ENCODE measurements around the gene SIMC1.
A peak's percentile ranks its signal among the peaks of the same experiment; 100 is the strongest.

Gene SIMC1

DNA sequence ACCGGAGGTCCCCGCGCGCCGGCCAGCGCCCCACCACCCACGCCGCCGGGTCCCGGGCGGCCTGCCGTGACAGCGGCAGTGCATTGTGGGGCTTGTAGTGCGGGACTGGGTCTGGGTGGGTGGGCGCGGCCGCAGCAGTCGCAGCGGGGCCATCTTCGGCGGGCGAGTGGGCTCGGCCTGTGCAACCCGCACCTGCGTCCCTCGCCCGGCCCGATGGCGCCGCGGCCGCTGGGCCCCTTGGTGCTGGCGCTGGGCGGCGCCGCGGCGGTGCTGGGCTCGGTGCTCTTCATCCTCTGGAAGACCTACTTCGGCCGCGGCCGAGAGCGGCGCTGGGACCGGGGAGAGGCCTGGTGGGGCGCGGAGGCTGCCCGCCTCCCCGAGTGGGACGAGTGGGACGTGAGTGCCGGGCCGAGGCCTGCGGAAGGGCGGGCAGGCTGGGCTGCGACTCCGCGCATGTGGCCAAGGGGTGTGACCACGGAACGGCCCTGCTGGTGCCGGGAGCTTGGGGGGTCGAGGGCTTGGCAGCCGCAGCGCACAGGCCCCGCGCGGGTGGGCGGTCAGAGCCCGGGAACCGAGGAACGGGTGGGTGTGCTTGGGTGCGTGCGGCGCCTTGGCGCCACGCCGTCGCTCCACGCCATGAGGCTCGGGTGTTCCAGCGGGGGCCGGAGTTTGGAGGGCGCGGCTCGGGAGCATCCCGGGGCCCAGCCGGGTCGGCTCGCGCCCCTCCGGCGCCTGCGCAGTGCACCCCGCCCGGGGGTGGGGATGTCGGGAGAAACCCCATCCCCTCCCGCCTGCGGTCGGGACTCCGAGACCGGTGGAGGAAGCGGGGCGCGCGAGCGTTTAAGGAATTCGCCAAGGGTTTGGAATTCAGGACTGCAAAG, 127.4 kb downstream of the SIMC1 start, which contains the start of gene ARL10:
ARL10 (plus strand) TSS at position 137 of the 881 bp plus-strand sequence; CDS start at position 214, 77 bp downstream.
- DNase-seq: peak; percentile 22

DNA sequence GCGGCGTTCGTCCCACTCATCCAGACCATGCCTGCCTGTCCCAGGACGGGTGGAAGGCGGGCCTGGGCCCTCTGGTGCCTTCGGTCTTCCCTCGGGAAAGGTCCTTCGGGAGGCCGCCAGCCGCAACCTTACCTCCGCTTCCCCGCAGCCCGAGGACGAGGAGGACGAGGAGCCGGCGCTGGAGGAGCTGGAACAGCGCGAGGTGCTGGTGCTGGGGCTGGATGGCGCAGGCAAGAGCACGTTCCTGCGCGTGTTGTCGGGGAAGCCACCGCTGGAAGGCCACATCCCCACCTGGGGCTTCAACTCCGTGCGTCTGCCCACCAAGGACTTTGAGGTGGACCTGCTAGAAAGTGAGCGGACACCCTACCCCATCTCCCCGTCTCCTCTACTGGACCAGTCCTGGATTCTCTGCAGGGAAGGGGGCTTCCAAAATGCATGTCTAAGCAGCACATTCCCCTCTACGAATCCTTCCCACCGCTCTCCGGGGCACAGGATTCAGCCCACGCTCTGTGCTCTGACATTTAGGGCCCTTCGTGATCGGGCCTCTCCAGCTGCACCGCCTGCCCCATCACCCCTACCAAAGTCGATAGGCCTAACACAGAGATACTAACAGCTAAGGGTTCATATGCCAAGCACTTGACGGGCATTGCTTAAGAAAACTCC, 128.1 kb downstream of the SIMC1 start:
- DNase-seq: no peak

DNA sequence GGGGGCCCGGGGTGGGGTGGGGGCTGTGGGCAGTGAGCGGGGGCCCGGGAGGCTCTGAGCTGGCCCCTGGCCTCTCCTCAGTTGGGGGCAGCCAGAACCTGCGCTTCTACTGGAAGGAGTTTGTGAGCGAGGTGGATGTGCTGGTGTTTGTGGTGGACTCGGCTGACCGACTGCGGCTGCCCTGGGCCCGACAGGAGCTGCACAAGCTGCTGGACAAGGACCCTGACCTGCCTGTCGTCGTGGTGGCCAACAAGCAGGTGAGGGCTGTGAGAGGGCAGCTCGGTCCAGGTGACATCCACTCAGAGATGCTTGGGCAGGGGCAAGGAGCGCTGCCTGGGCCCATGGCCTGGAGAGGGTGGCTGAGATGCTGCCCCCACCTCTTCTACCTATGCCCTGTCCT, 130.5 kb downstream of the SIMC1 start:
- DNase-seq: no peak

DNA sequence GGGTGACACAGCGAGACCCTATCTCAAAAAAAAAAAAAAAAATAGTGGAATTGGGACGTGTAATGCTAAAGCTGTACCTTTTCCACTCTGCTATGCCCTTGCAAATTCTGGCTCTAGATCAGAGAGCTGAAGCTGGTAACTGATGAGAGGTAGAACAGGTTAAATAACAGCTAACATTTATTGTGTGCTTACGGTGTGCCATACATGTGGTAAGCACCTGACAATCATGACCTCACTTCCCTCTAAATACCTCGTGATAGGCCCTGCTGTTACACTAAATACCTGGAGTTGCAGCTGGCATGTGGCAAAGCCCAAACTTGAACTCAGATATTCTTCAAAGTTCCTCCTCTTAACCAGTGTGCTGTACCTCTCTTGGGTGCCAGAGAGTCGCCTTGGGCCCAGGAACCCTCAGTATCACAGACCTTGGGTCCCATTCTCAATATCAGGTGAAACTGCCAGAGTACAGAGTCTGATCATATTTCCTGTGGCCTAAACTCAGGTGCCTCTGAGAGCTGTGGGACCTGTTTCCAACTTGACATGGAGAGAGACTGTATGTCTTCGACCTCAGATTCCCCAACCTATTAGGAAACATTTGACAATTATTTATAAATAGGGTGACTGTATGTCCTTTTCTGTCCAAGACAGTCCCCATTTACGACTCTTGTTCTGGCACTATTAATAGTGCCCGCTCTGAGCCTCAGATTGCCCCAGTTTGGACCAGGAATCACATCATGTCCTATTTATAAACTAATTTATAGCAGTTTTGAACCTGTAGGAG, 131.9 kb downstream of the SIMC1 start:
- DNase-seq: no peak

DNA sequence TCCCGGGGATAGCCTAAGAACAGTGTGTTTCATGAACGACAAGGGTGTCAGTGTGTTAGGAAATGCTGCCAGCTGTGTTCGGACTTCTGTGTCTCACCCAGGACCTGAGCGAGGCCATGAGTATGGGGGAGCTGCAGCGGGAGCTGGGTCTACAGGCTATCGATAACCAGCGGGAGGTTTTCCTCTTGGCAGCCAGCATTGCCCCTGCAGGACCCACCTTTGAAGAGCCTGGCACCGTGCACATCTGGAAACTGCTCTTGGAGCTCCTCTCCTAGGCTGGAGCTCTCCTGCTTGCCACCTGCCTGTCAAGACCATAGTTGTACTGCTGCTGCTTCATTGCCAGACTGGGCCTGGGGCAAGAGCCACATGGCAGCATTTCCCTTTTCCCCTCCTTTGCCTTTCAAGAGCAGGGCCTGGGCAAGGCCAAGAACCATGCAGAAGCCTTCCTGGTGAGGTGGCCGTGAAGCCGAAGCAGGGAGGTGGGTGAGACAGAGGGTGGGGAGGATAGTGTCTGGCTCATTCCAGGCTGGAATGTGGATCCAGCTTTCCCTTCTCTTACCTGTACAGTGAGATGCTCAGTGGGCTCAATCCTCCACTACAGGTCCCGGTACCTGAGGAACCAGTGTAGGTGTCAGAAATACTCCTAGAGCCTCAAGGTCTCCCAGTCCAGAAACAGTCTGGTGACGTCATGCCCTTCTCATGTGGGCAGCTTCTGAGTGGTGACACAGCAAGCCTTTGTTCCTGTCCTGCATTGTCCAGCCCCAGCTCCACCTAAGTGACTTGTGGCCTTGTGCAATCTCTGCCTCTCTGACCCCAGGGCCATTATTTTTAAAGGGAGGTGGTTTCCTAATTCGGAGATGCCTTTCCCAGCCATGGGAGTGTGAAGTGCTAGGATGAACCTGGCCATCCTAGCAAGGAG, 133.7 kb downstream of the SIMC1 start:
- no peak for DNase-seq

- no peak for DNase-seq
These were observed 135.0 kb downstream of the SIMC1 start for GRCh38 chr5:176373100-176373818.

DNA sequence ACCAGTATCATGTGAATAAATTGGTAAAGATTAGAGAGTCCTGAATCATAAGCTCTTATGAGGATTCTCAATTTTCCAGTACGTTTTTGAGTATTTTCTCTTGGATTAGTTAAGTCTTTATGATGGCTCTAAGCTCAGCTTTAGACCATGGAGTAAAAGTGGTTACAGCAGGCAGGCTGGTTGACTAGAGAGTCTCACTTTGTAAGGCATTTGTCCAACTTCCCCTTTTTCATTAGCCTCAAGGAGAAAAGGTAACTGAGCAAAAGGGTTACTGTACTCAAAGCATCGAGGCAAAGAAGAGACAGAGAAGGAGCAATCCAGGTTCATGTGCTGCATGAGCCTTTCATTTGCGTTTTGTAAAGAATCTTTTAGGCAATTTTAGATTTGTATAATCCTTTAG, 141.7 kb downstream of the SIMC1 start:
- DNase-seq: peak; percentile 58

- DNase-seq: no peak
These were observed 143.2 kb downstream of the SIMC1 start for GRCh38 chr5:176381423-176381822.

GRCh38 chr5:176381979-176382378, 143.8 kb downstream of the SIMC1 start:
- DNase-seq: no peak

- no peak for DNase-seq
These were observed 144.5 kb downstream of the SIMC1 start for GRCh38 chr5:176382721-176383120.

DNA sequence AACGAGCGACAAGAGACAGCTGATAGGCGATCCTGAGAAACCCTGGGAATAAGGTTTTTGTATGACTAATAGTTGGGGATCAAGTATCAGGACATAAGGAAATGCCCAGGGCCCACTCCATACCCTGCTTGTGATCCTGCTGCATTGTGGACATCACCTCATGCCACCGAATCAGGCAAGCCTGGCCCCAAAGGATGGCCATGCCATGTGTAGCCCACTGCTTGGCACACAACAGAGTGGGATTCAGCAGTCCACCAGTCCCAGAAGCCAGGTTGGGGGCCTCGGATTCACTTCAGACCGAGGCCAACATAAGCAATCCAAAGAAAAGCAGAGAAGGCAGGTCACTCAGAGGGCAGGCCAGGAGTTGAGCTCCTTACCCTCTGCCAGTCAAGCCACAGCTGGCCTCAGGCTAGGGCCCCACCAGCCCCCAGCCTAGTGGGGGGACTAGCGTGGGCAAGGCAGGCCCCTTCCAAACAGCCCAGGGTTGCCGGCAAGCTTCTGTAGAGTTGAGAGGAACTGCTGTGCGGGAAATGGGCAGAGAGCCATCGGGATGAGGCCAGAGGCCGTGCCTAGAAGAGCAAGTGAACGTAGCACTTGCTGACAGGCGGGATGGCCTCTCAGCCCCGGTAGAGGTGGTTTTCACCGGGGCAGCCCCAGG, 145.2 kb downstream of the SIMC1 start:
- DNase-seq: no peak

GRCh38 chr5:176383961-176384360, 145.7 kb downstream of the SIMC1 start:
- DNase-seq: no peak

DNA sequence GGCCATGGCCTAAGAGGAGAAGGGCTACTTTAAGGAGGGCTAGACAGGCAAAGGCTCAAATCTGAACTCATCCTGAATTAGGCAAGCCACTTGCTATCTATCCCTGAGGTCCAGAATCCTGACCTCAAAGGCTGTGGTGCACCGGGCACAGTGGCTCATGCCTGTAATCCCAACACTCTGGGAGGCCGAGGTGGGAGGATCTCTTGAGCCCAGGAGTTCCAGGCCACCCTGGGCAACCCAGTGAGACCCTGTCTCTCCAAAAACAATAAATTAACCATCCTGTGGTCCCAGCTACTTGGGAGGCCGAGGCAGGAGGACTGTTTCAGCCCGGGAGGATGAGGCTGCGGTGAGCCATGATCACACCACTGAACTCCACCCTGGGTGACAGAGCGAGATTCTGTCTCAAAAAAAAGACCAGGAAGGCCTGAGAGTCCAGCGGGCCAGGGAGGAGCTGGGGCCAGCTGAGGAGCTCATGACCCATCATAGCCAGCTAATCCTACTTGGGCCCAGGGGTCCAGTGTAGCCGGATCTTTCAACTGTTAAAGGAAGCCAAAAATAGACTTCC, 146.2 kb downstream of the SIMC1 start:
- no peak for DNase-seq

DNA sequence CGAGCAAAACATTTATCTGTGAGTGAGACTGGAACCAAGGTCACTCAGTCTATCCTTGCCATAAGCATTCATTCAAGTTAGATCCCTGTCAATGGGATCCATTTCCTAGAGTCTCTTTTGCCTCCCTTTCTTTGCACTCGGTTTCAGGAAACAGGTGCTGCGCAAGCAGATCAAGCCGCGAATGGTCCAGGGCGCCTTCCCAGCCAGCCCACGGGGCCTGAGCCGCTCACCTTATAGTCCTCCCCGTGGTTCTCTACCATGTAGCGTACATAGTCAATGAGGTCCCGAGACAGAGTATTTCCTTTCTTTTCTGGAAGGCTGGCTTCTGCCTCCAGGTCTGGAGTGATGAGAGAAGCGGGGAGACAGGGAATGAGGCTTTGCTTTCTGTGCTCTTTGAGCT, 146.8 kb downstream of the SIMC1 start:
- DNase-seq: no peak

DNA sequence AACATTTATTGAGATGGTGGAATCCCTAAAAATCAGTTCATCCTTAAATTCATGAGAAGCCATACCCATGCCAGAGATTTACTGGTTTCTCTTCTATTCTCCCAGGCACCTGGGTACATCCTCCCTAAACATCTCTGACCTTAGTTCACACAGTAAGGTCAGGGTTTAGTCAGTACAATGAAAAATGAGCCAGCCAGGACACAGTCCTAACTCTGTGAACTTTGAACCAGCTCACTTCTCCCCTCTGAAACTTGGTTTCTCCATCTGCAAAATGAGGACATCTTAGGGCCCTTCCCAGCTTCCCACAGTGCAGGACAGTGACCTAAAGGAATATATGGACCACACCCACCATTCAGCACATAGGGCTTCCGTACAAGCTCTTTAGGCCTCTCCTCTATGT, 148.3 kb downstream of the SIMC1 start:
- no peak for DNase-seq

GRCh38 chr5:176387384-176387925, 149.2 kb downstream of the SIMC1 start:
- DNase-seq: peak; percentile 33

DNA sequence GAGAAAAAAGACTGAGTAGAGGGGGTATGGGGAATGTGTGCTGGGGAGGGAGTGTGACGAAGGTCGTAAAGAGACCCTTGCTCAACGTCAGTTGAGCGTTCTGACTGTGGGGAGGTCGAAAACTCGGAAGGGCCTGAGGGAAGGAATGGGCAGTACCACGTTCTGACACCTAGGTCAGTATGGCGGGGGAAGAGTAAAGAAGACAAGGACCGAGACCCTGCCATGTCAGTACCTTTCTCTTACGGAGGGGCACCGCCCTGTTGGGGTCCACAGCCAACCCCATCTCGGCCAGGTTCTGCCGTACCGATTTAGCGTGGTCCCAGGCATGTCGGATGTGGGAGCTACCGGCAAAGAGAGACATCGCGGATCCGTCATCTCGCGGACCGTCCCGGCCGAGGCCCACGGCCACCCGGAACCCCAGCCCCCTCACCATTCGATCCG, 149.8 kb downstream of the SIMC1 start:
- peak; percentile 35 for DNase-seq

- peak; percentile 99 for DNase-seq
These were observed 150.4 kb downstream of the SIMC1 start, which contains the start of the genes HIGD2A and NOP16 for GRCh38 chr5:176388444-176389134. Gene HIGD2A, plus strand, starts transcription at chr5:176388751. Its CDS starts 69 bp downstream, at chr5:176388820. Gene NOP16, minus strand, starts transcription at chr5:176388598. Its CDS starts 59 bp downstream, at chr5:176388539.
